Liver (tissue), 9 donors: ENCODE data around the gene PHTF2. TPM values are rescaled to one million over a fixed set of nuclear protein-coding genes. Genes with fewer than 3 reads are reported as not detected.
A peak's percentile ranks its signal among the peaks of the same experiment; 100 is the strongest.

Experiments used
- DNase-seq: peaks from one replicate; pipeline ENCODE4 v3.0.0-alpha.2; 2017; ENCODE audit warnings: low spot score
- H3K27ac ChIP-seq, 2 donors: one replicate each; pipeline ENCODE4 v1.7.0; 2013; ENCODE audit warnings: inconsistent platforms in 2 of 2, low read length in 2 of 2, control low read depth in 1 of 2, low read depth in 1 of 2, mild to moderate bottlenecking in 1 of 2
- H3K27me3 ChIP-seq, 4 donors: one replicate each; pipeline versions ENCODE4 v1.6.1 to v1.7.0; 2013; ENCODE audit warnings: low read length in 3 of 4, inconsistent platforms in 1 of 4, mild to moderate bottlenecking in 1 of 4, moderate library complexity in 1 of 4; ENCODE audit not compliant: control insufficient read depth in 4 of 4, insufficient read depth in 4 of 4
- H3K36me3 ChIP-seq, 4 donors: one replicate each; pipeline versions ENCODE4 v1.6.1 to v1.7.0; 2013; ENCODE audit warnings: low read length in 3 of 4, mild to moderate bottlenecking in 3 of 4, low read depth in 1 of 4, moderate library complexity in 1 of 4; ENCODE audit not compliant: control insufficient read depth in 4 of 4, insufficient read depth in 3 of 4
- H3K4me1 ChIP-seq, 4 donors: one replicate each; pipeline versions ENCODE4 v1.6.1 to v1.7.0; 2013; ENCODE audit warnings: low read length in 3 of 4, mild to moderate bottlenecking in 3 of 4, moderate library complexity in 1 of 4; ENCODE audit not compliant: control insufficient read depth in 4 of 4, insufficient read depth in 4 of 4
- H3K4me3 ChIP-seq, 3 donors: one replicate each; pipeline versions ENCODE4 v1.6.1 to v1.7.0; 2013; ENCODE audit warnings: low read length in 3 of 3, control low read depth in 1 of 3, low read depth in 1 of 3, mild to moderate bottlenecking in 1 of 3
- H3K9ac ChIP-seq, 2 donors: one replicate each; pipeline ENCODE4 v1.7.0; 2013; ENCODE audit warnings: low read length in 2 of 2, mild to moderate bottlenecking in 2 of 2, moderate library complexity in 2 of 2, control low read depth in 1 of 2, low read depth in 1 of 2
- H3K9me3 ChIP-seq, 4 donors: one replicate each; pipeline versions ENCODE4 v1.6.1 to v1.7.0; 2013; ENCODE audit warnings: low read length in 3 of 4; ENCODE audit not compliant: control insufficient read depth in 4 of 4
- CTCF ChIP-seq: fragments of 150-350 bp; IDR thresholded peaks from 2 replicates; pipeline ENCODE4 v1.5.1; 2017; ENCODE audit warnings: improper control_type of control experiment, low read depth, low read length; ENCODE audit not compliant: missing input control
- EGR1 ChIP-seq, 2 donors: IDR thresholded peaks; 2 replicates each; pipeline ENCODE4 v1.6.1; 2016 to 2018; ENCODE audit warnings: antibody characterized with exemption in 2 of 2, low read depth in 2 of 2
- FOXA1 ChIP-seq: IDR thresholded peaks from 2 replicates; pipeline ENCODE4 v1.6.1; 2016; ENCODE audit warnings: antibody characterized with exemption
- FOXA2 ChIP-seq: IDR thresholded peaks from 2 replicates; pipeline ENCODE4 v1.6.1; 2016; ENCODE audit warnings: antibody characterized with exemption
- GABPA ChIP-seq, 2 donors: IDR thresholded peaks in 1 of 2; conservative IDR thresholded peaks in 1 of 2; 2 replicates each; pipeline ENCODE4 v1.6.1; 2016; ENCODE audit warnings: antibody characterized with exemption in 2 of 2, mild to moderate bottlenecking in 1 of 2, moderate library complexity in 1 of 2
- HNF4A ChIP-seq, 2 donors: conservative IDR thresholded peaks; 2 replicates each; pipeline ENCODE4 v1.6.1; 2016; ENCODE audit warnings: antibody characterized with exemption in 2 of 2, mild to moderate bottlenecking in 2 of 2
- HNF4G ChIP-seq: IDR thresholded peaks from 2 replicates; pipeline ENCODE4 v1.6.1; 2016; ENCODE audit warnings: antibody characterized with exemption
- JUND ChIP-seq, 2 donors: IDR thresholded peaks; 2 replicates each; pipeline ENCODE4 v1.6.1; 2016; ENCODE audit warnings: antibody characterized with exemption in 2 of 2
- MAX ChIP-seq: IDR thresholded peaks from 2 replicates; pipeline ENCODE4 v1.6.1; 2016; ENCODE audit warnings: antibody characterized with exemption
- NR2F2 ChIP-seq: IDR thresholded peaks from 2 replicates; pipeline ENCODE4 v1.6.1; 2016; ENCODE audit warnings: antibody characterized with exemption
- RAD21 ChIP-seq, 2 donors: IDR thresholded peaks; 2 replicates each; pipeline ENCODE4 v1.6.1; 2016; ENCODE audit warnings: antibody characterized with exemption in 2 of 2, mild to moderate bottlenecking in 2 of 2
- REST ChIP-seq: IDR thresholded peaks from 2 replicates; pipeline ENCODE4 v1.6.1; 2016; ENCODE audit warnings: antibody characterized with exemption, mild to moderate bottlenecking
- RXRA ChIP-seq, 2 donors: IDR thresholded peaks; 2 replicates each; pipeline ENCODE4 v1.6.1; 2017 to 2018; ENCODE audit warnings: antibody characterized with exemption in 2 of 2, mild to moderate bottlenecking in 1 of 2
- SP1 ChIP-seq: IDR thresholded peaks from 2 replicates; pipeline ENCODE4 v1.6.1; 2018; ENCODE audit warnings: antibody characterized with exemption, mild to moderate bottlenecking
- TAF1 ChIP-seq: conservative IDR thresholded peaks from 2 replicates; pipeline ENCODE4 v1.6.1; 2016; ENCODE audit warnings: antibody characterized with exemption, mild to moderate bottlenecking
- YY1 ChIP-seq: IDR thresholded peaks from 2 replicates; pipeline ENCODE4 v1.6.1; 2016; ENCODE audit warnings: antibody characterized with exemption, mild to moderate bottlenecking
- ZBTB33 ChIP-seq: IDR thresholded peaks from 2 replicates; pipeline ENCODE4 v1.6.1; 2016; ENCODE audit warnings: antibody characterized with exemption
- WGBS: extraction: QIAGEN DNeasy Blood & Tissue Kit; methylation state at CpG from one replicate; pipeline ENCODE4 v1.1.7; 2013; 5-methylcytosine and 5-hydroxymethylcytosine counted together
- polyA plus RNA-seq, 2 donors: library from polyadenylated mRNA; stranded (reverse) in 1 of 2; unstranded in 1 of 2; fragments of 200-250 nt in 1 of 2; fragments of >200 nt in 1 of 2; fragmentation: Nextera tagmentation in 1 of 2; extraction: Ambion mirVana in 1 of 2; gene quantifications; one replicate each; pipeline versions ENCODE4 v1.2.1 to v1.2.3, GENCODE V29; 2013 to 2015
- total RNA-seq, 2 donors: library from RNA; depleted of rRNA; stranded (reverse); fragments of >200 nt; gene quantifications; one replicate each; pipeline ENCODE4 v1.2.3, GENCODE V29; 2014
- donor health status: healthy.
- donor health status: healthy.
- donor health status: healthy.
- donor health status: healthy.
- donor health status: healthy.

The PHTF2 gene
- total and polyA plus RNA-seq, 4 donors = 2.2 to 7.3 (median 4.7) TPM

GRCh38 chr7:77797734-77798393 is 709 bp upstream of the PHTF2 start:
- DNase-seq = no peak
- TF ChIP-seq TAF1 = no peak
- no peak for TF ChIP-seq JUND (IDR thresholded peaks at IDR 0.05)
- peak overlapping the region; percentile 67 to 77 for H3K9ac ChIP-seq
- peaks cover 2 to 35% (median 21%) of the 10 kb centered on the region in 4 donors for H3K4me1 ChIP-seq
- no peaks in the 10 kb centered on the region for H3K27me3 ChIP-seq
- H3K9me3 ChIP-seq = no peaks in the 10 kb centered on the region
- peak overlapping the region; percentile 64 to 96 (median 88) for H3K4me3 ChIP-seq
- WGBS = under 1% methylated on average over 35 of the region's 35 CpGs
- H3K27ac ChIP-seq = peak overlapping the region; percentile 70 to 92
- no peaks in the 10 kb centered on the region for H3K36me3 ChIP-seq

- peak; percentile 44 for DNase-seq
- Histone ChIP-seq H3K36me3 (no peaks in the 10 kb centered on the region), H3K9me3 (no peaks in the 10 kb centered on the region), H3K27ac (peak overlapping the region; percentile 72 to 89), H3K9ac (peak overlapping the region; percentile 32 to 86), H3K4me3 (peak overlapping the region; percentile 79 to 93 (median 85)), H3K27me3 (no peaks in the 10 kb centered on the region), H3K4me1 (peaks cover 2 to 35% (median 21%) of the 10 kb centered on the region in 4 donors)
- TF ChIP-seq HNF4G (no peak), GABPA (IDR thresholded peaks at IDR 0.05 in 1 of 2, conservative IDR thresholded peaks at IDR 0.05 in 1 of 2) (no peak), FOXA2 (no peak), FOXA1 (no peak), EGR1 (IDR thresholded peaks at IDR 0.05; ENCODE audit: low read depth in 2 of 2) (no peak), SP1 (no peak), ZBTB33 (no peak), NR2F2 (no peak), RXRA (IDR thresholded peaks at IDR 0.05) (no peak), JUND (IDR thresholded peaks at IDR 0.05) (no peak), MAX (no peak), YY1 (no peak)
- 1% methylated on average over 55 of the region's 55 CpGs for WGBS
Measured at GRCh38 chr7:77799078-77799964, 748 bp downstream of the PHTF2 start.

- WGBS = 63% methylated on average over 4 of the region's 4 CpGs
- TF ChIP-seq SP1 = no peak
- TF ChIP-seq HNF4G = no peak
- no peak for TF ChIP-seq EGR1 (IDR thresholded peaks at IDR 0.05; ENCODE audit: low read depth in 2 of 2)
- TF ChIP-seq REST = no peak
- TF ChIP-seq FOXA2 = no peak
- no peak for TF ChIP-seq JUND (IDR thresholded peaks at IDR 0.05)
- no peak for TF ChIP-seq RAD21 (IDR thresholded peaks at IDR 0.05)
- TF ChIP-seq CTCF = no peak
- no peak for TF ChIP-seq FOXA1
- no peak for TF ChIP-seq HNF4A (conservative IDR thresholded peaks at IDR 0.05)
Measured at GRCh38 chr7:77800158-77800557, 1.6 kb downstream of the PHTF2 start.

More at GRCh38 chr7:77800158-77800557, 1.6 kb downstream of the PHTF2 start:
- no peak overlapping the region for H3K27ac ChIP-seq
- no peaks in the 10 kb centered on the region for H3K36me3 ChIP-seq
- H3K9me3 ChIP-seq = no peaks in the 10 kb centered on the region
- no peak overlapping the region for H3K9ac ChIP-seq
- H3K4me1 ChIP-seq = peaks cover 2 to 32% (median 21%) of the 10 kb centered on the region in 4 donors
- H3K4me3 ChIP-seq = peak overlapping the region in 1 of 3 donors; percentile 0
- no peaks in the 10 kb centered on the region for H3K27me3 ChIP-seq
- DNase-seq = no peak
